ENCODE measurements around the gene ARSH. TPM values are rescaled to one million over a fixed set of nuclear protein-coding genes. Genes with fewer than 3 reads are reported as not detected.

ARSH gene
- total RNA-seq, 1 experiment from 2014 or later, result not detected

DNA sequence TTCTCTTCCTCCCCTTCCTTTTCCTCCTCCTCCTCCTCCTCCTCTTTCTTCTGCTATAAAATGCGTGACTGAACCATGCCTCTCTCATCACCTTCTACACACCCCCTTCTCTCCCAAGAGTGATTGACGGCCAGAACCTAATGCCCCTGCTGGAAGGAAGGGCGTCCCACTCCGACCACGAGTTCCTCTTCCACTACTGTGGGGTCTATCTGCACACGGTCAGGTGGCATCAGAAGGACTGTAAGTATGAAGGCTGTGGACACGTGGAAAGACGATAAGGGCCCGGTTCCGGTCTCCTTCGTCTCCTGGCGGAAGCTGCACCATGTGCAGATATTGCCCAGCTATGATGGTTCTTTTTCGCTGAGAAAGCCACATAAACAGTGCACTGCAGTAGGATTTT is 22.8 kb downstream of the ARSH start:
- Histone ChIP-seq H3K9me2 (replicated peaks; ENCODE audit: low read length) (no peaks in the 10 kb centered on the region), H3F3A (ENCODE audit: low read length, unreplicated experiment) (no peaks in the 10 kb centered on the region), H3K36me3 (ENCODE audit: low read depth, low read length) (no peaks in the 10 kb centered on the region), H3K9me3 (ENCODE audit: low read length) (no peaks in the 10 kb centered on the region), H4K20me1 (ENCODE audit: low read length) (no peaks in the 10 kb centered on the region), H2AFZ (ENCODE audit: low read length) (no peak overlapping the region), H3K4me1 (ENCODE audit: insufficient read depth, low read length) (peaks cover 9% of the 10 kb centered on the region; the same call in 1 of the 2 replicates), H3K4me3 (ENCODE audit: low read length) (no peak overlapping the region), H3K27ac (ENCODE audit: low read length) (no peak overlapping the region), H3K4me2 (ENCODE audit: low read length) (no peak overlapping the region), H3K79me2 (ENCODE audit: low read length) (no peaks in the 10 kb centered on the region), H3K27me3 (ENCODE audit: low read length) (no peaks in the 10 kb centered on the region), H3K9ac (ENCODE audit: low read length) (no peak overlapping the region)
- TF ChIP-seq, protein P1, sequence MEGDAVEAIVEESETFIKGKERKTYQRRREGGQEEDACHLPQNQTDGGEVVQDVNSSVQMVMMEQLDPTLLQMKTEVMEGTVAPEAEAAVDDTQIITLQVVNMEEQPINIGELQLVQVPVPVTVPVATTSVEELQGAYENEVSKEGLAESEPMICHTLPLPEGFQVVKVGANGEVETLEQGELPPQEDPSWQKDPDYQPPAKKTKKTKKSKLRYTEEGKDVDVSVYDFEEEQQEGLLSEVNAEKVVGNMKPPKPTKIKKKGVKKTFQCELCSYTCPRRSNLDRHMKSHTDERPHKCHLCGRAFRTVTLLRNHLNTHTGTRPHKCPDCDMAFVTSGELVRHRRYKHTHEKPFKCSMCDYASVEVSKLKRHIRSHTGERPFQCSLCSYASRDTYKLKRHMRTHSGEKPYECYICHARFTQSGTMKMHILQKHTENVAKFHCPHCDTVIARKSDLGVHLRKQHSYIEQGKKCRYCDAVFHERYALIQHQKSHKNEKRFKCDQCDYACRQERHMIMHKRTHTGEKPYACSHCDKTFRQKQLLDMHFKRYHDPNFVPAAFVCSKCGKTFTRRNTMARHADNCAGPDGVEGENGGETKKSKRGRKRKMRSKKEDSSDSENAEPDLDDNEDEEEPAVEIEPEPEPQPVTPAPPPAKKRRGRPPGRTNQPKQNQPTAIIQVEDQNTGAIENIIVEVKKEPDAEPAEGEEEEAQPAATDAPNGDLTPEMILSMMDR (conservative IDR thresholded peaks at IDR 0.05; ENCODE audit: low read depth, low read length), result no peak
- TF ChIP-seq EZH2 (IDR thresholded peaks at IDR 0.05; ENCODE audit: low read length, unreplicated experiment) (no peak), EZH2phosphoT487 (IDR thresholded peaks at IDR 0.05; ENCODE audit: borderline replicate concordance, low read length) (no peak)
- ATAC-seq (no peak), DNase-seq (no peak)
- intact Hi-C loops (cut with micrococcal nuclease), result no loop called here
- POLR2A ChIA-PET (ENCODE audit: unreplicated experiment), result no interaction called here
- CTCF ChIA-PET, result no interaction called here
- BruUV-seq (replicated peaks), result no TSS peak

DNA sequence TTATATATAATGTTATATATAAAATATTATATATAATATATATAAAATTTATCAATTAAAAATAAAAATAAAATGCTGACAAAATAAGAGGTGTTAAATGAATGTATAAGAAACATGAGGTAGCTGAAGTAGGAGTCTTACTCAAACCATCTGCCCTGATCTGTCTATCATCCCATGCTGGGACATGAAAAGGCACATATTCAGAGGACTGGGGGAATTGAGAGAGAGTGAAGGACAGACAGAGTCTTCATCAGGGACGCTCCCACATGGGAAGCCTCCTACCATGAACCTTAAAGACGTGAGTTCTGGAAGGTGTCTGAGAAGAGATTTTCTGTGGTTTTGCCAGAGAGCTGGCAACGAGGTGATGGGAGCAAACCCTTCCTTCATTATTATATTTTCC is 30.9 kb downstream of the ARSH start:
- Histone ChIP-seq H3K4me2 (ENCODE audit: low read length) (no peak overlapping the region), H3K79me2 (ENCODE audit: low read length) (no peaks in the 10 kb centered on the region), H3K9me3 (ENCODE audit: low read length) (no peaks in the 10 kb centered on the region), H3K9me2 (replicated peaks; ENCODE audit: low read length) (no peaks in the 10 kb centered on the region), H2AFZ (ENCODE audit: low read length) (no peak overlapping the region), H4K20me1 (ENCODE audit: low read length) (no peaks in the 10 kb centered on the region), H3F3A (ENCODE audit: low read length, unreplicated experiment) (no peaks in the 10 kb centered on the region), H3K27me3 (ENCODE audit: low read length) (peaks cover 4% of the 10 kb centered on the region; the same call in 1 of the 2 replicates), H3K36me3 (ENCODE audit: low read depth, low read length) (no peaks in the 10 kb centered on the region), H3K27ac (ENCODE audit: low read length) (no peak overlapping the region), H3K4me3 (ENCODE audit: low read length) (no peak overlapping the region), H3K4me1 (ENCODE audit: insufficient read depth, low read length) (no peaks in the 10 kb centered on the region), H3K9ac (ENCODE audit: low read length) (no peak overlapping the region)
- ChIA-PET CTCF (no interaction called here), POLR2A (ENCODE audit: unreplicated experiment) (no interaction called here)
- DNase-seq (no peak), ATAC-seq (no peak)
- intact Hi-C loops (cut with micrococcal nuclease), result no loop called here
- TF ChIP-seq, protein P1 (conservative IDR thresholded peaks at IDR 0.05; ENCODE audit: low read depth, low read length), result no peak
- TF ChIP-seq EZH2phosphoT487 (IDR thresholded peaks at IDR 0.05; ENCODE audit: borderline replicate concordance, low read length), result no peak
- TF ChIP-seq EZH2 (IDR thresholded peaks at IDR 0.05; ENCODE audit: low read length, unreplicated experiment), result no peak
- BruUV-seq (replicated peaks), result no TSS peak

DNA sequence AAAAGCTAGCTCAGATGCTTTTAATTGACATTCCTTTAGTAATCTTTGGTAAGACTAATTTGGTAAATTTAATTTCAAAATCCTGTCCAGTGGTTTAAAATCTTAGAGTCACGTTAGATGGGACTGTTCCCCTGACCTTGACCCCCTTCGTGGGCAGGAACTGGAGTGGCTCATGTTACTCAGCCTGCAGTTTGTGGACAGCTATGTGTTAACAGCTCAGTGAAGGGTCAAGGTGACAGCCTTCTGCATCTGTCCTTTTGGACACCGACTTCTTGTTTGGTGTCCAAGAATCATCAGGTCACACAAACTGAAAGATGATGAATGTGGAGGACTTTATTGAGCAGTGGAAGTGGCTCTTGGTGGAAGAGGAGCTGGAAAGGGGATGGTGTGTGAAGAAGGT is 37.9 kb downstream of the ARSH start:
- no peak overlapping the region for H3K9ac ChIP-seq (ENCODE audit: low read length)
- H2AFZ ChIP-seq (ENCODE audit: low read length), result no peak overlapping the region

More for the DNA sequence above, 37.9 kb downstream of the ARSH start:
- Histone ChIP-seq H3K9me2 (replicated peaks; ENCODE audit: low read length) (no peaks in the 10 kb centered on the region), H3K4me2 (ENCODE audit: low read length) (no peak overlapping the region), H4K20me1 (ENCODE audit: low read length) (no peaks in the 10 kb centered on the region), H3K9me3 (ENCODE audit: low read length) (no peaks in the 10 kb centered on the region), H3K27ac (ENCODE audit: low read length) (no peak overlapping the region), H3K27me3 (ENCODE audit: low read length) (peaks cover 4% of the 10 kb centered on the region; the same call in 1 of the 2 replicates), H3F3A (ENCODE audit: low read length, unreplicated experiment) (no peaks in the 10 kb centered on the region), H3K79me2 (ENCODE audit: low read length) (no peaks in the 10 kb centered on the region), H3K4me3 (ENCODE audit: low read length) (no peak overlapping the region), H3K36me3 (ENCODE audit: low read depth, low read length) (no peaks in the 10 kb centered on the region), H3K4me1 (ENCODE audit: insufficient read depth, low read length) (no peaks in the 10 kb centered on the region)
- DNase-seq, result no peak
- ATAC-seq, result no peak
- BruUV-seq (replicated peaks), result no TSS peak
- TF ChIP-seq EZH2 (IDR thresholded peaks at IDR 0.05; ENCODE audit: low read length, unreplicated experiment) (no peak), EZH2phosphoT487 (IDR thresholded peaks at IDR 0.05; ENCODE audit: borderline replicate concordance, low read length) (no peak)
- TF ChIP-seq, protein P1 (conservative IDR thresholded peaks at IDR 0.05; ENCODE audit: low read depth, low read length), result no peak
- intact Hi-C loops (cut with micrococcal nuclease), result no loop called here
- ChIA-PET POLR2A (ENCODE audit: unreplicated experiment) (no interaction called here), CTCF (no interaction called here)

All from PC-3 (cell line).